Measurements from ENCODE around the gene BCAS3.

BCAS3 gene

DNA sequence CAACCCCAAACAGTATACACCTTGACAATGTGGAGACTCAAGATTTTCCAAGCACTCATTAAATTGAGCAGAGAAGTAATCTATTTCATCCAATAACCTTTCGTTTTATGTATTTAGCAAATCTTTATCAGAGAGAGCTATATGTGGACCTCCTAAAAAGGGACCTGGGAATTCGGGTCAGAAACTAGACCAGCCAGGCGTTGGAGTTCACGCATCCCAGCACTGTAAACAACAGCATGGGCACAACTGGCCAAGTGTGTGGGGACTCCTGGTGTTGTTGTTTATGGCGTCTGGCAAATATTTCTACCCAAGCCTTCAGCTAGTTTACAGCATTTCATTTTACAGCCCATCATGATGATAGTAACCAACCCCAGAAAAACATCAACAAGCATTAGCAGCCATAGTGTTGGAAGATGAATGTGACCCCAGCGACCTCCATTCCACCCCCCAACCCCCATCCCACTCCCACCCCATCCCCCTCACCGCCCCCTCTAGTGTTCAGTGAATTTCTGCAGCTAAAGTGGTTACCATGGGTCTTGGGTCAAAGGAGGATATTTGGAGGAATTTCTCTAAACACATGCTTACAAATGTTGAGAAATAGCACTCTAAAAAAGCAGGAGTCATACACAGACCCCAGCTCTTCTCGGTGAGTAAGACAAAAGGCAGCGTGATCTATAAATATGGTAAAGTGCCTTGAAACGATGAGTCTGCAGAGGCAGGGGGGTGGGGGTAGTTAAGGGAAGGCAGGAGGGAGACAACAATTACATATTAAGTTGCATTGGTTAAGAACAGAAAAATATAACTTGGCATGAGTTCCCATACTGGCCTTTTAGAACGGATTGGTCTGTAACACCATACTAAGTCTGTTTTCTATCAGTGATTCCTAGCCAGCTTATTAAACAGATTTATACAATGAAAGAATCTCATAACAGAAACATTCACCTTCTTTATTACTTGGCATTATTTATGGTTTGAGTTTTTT, 630.5 kb downstream of the BCAS3 start:
- DNase-seq = no peak

DNA sequence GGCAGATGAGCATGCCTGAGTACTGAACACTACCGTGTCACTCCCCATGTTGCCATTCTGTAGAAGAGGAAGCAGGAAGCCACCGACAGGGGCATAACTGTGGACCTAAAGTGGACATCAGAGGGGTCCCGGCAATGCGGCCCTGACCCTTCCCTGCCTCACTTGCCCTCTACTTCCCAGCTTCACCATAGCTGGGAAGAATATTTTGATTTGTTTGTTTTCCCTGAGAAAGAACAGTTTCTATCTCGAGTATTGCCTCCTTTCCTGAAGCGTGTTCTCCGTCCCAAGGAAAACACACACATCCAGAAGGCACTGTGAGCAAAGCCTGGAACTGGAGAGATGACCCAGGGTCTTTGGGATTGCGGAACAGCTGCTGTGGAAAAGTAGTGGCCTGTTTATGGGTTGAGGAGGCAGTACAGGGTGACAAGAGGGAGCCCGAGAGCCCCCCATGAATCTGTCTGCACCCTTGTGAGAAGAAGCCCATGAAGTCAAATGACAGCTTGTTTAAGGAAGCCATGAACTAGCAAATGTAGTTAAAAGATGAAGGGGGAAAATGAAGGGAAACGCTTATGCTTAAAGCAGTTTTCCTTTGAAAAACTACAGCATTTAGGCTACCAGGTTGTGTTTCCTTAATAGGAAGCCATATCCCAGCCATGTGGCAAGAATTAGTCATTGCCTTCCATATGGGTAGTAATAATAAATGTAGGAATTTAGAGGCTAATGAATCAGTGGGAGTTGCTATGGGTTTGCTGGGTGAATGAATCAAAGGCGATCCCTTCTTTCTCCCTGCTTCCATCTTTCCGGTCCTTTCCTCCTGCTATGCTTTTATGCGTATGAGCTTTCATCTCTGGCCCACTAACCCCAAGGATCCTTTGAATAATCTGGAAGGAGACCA, 632.0 kb downstream of the BCAS3 start:
- no peak for DNase-seq

DNA sequence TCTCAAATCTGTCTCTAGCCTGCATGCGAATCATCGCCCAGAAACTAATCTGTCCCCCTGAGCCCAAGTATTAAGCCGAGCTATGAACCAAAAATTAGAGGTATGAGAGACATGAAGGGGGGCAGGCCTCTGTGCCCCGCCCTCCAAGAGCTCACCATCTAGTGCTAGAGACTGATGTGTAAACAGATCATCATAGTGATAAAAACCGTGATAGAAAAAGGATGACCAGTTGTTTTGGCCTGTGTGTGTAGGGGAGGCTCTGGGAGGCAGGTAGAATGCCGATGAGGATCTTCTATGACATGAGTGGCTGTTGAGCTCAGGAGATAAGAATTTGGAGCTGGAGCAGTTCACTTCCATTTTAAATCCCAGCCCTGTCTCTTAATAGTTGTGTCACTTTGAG, 632.9 kb downstream of the BCAS3 start:
- no peak for DNase-seq

DNA sequence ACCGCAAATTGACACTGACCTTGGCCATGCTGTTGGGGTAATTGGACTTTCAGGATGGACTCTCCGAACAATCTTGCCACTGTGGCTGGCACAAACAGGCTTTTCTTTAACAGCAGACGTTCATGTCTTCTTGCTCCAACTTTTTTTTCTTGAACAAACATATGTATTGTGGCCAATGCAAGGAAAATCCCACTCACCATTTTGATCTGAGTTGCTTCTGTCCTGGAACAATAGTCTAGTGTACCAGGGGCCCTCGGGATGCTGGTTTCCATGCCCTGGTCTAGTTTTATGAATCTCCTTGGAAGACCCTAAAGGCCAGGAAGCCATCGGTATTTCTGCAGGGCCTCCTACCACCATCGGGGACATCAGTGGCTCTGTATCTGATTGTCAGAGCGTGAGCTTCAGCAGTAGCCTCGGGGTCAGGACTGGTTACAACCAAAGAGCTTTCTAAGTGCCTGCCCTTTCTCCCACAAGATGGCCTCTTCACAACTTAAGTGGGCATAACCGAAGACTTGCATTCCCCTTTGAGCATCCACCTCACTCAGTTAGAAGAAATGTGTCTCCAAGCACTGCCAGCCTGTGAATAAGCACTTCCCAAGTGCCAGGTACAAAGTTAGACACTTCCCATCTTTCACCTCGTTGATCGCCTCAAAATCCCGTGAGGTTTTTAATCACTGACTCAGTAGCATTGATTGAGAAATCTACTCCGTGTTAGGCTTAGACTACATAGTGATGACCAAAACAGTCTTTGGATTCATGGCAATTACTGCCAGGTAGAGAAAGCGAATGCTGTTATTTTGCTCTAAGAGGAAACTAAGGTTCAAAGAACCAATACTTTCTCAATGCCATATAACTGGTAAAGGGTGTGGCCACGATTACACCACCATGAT, 635.0 kb downstream of the BCAS3 start:
- no peak for DNase-seq

DNA sequence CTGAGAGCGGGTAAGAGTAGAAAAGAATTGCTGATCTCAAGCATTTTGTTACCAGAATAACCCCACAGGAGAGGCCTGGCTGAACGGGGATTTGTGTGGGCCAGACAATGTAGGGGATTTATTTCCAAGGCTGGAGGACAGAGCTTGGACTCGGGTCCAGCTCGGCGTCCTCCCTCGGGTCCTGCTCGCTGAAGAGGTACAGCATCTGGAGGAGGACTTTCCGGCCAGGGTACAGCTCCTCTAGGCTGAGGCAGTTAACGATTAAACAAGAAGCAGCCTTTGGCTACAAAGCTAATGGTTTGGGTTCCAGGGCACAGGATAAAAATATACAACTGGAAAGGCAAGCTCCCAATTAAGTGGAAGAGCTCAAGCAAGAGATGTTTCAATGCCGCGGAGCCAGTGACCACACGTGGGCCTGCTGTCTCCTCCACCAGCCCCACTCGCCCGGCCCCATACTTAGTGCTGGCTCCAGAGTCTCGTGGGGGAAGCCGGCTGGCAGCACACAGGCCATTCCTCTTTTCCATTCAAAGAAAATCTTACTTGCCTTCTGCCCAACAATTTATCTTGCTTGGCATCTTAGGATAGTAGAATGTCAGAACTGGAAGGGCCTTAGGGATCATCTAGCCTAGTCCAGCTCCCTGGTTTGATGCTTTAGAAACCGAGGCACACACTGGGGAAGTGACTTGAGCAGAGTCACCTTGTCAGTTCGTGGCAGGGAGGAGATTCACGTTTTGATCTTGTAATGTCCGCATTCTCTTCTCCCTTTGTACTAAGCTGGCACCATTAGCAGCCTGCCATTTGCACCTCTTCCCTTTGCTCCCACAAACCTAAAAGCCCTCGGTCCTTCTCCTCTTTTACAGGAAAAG, 636.0 kb downstream of the BCAS3 start:
- DNase-seq = no peak

DNA sequence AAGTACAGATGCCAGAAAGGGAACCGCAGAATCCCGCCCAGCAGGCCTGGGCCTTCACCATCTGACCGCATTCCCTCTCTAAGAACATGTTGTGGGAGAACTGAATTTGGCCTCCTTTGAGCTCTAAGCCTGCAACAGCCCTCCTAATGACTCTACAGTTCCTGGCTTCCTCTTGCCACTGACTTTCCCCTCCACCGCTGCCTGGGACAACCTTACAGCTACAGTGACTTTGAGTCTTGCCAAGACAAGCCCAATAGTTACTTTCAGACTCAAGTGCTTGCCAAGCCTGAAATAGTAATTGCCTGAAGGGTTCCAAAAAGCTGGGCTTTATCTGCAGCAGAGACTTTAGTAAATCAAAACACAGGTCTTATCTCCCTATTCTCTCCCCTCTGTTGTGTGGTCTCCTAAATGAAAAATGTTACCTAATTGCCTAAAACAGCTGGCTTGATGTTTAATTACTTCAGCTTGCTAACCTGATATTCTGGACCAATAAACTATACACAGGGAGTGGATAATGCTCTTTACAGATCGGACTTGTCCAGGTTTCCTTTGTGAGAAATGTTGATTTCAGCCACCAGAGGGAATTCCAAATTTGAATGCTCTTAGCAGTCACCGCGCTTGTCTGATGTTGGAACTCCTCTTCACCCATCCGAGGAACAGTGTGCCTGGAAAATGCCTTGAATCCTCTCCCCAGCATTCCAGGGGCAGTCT, 636.9 kb downstream of the BCAS3 start:
- no peak for DNase-seq

DNA sequence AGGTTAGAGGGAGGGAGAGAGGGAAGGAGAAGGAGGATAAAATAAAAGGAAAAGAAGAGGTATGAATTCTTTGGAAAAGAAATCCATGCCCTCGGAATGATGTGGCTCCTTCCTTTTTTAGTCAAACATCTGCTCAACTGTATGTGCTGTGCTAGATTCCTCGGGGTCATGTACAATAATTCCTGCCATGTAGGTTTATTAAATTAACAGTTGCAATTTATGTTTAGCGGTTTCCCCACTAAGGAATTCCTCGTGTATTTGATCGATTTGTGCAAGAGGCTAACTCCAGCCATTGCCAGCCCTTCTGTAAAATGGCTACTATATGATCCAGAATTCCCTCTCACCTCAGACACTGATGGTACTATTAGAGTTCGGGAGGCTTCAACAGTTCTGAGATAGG, 639.0 kb downstream of the BCAS3 start:
- no peak for DNase-seq

DNA sequence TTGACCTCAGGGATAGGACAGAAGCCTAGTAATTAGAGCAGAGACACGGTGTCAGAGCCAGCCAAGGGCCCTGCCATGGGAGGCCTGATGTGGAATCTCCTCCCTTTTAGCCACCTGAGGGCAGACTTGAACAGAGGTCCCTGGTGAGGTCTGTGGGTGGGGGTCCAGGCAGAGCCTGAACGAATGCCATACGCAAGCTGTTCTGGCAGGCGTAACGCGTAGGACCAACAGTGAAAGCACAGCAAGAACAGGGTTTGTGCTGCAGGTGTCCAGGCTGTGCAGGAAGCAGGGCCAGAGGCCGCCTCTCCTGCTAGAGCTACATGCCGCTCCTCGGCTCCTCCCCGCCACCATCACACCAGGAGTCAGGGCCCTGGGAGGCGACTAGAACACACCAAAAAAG, 640.1 kb downstream of the BCAS3 start:
- DNase-seq = no peak

DNA sequence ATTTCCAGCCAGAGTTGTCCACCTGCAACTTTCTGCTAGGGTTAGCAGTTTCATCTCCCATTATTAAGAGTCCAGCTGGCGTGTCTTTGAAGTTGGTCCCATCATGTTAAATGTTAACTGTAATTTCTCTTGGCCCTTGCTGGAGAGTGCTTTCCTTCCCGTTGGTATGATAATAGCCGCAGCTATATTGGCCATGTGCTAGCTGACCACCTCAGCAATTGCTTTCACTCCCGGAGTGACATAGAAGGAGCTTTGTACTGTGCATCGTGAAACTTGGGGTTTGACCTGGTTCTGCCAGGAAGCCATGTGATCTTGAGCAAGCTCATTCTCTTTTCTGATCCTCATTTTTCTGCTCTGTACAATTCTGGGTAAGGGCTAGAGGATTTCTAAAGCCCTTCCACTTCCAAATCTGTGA, 641.0 kb downstream of the BCAS3 start:
- no peak for DNase-seq

DNA sequence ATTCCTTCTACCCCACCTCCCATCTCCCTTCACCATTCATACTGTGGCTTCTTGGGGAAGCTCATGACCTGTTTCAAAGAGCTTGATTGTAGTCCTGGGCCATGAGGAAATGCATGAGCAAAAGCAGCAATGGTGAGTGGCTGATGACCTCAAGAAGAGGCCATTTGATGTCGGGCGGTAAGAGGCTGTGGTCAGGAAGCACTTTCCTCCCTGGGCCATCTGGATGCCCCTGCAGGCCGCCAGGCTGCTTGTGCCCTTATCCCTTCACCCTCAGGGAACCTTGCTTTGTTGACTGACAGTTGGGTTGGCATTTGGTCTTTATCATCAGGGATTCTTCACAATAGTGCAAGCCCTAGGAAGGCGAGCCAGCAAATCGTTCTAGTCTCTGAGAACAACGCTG, 643.7 kb downstream of the BCAS3 start:
- no peak for DNase-seq

DNA sequence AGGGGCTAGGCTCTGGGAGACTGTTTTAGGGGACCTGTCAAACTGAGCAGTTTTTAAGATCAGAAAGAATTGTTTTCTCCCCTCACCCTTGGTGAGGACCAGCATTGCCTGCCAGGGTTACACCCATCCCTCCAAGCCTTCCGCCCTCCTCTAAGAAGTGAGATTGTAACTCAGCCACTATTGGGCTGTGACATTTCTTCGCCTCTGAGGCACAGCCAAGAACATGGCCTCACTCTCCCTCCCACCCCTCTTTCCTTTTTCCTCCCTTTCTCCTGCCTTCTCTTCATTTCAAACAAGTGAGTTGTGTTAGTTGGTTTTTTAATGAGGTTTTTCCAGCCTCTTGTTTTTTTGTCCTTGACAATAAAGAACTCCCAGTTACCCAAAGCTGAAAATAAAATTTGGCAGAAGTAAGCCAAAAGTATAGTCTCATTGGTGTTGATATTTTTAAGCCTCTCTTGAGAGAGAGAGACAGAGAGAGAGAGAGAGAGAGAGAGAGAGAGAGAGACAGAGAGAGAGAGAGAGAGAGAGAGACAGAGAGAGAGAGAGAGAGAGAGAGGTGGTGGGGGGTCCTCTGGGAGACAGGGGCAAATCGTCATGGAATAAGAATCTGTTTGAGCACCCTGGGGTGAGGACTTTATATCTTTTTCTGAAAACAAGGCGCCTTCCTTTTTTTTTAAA, 644.8 kb downstream of the BCAS3 start:
- no peak for DNase-seq

DNA sequence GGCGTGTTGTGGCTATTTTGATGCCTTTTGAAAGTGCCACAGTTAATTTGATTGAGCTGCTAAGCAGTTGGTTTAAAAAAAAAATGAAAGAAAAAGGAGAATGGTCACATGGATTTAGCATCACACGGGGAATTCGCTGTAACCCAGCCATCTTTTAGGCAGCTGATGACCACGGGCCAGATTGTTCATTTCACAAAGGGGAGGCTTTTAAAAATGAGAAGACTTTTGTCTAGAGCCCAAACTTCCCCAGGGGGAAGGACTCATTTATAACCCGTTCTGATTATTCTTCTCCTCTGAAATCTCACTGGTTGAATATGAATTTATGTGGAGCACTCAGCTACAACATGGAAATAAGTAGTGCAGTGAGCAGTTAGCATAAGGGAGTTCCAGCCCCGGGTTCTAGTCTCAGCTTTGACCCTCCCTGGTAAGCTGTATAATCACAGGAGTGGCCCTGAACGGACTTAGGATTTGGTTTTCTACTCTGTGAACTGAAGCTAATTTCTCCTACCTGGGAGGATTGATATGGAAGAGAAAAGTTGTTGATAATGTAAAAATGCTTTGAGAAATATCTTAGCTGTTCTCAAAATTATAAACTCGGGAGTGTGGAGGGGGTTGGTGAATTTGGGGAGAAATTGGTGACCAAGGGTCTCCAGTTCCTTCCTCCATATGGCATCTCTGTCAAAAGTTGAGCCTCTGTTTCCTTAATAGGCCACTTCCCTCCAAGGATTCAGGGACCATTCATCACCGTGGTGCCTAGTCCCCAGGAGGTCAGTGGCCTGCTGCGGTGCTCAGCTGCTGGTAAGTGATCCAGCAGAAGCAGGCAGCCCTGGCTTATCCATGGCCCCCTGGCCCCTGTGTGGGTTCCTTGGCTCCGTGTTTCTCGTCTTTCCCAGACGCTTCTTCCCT, 645.6 kb downstream of the BCAS3 start:
- no peak for DNase-seq

DNA sequence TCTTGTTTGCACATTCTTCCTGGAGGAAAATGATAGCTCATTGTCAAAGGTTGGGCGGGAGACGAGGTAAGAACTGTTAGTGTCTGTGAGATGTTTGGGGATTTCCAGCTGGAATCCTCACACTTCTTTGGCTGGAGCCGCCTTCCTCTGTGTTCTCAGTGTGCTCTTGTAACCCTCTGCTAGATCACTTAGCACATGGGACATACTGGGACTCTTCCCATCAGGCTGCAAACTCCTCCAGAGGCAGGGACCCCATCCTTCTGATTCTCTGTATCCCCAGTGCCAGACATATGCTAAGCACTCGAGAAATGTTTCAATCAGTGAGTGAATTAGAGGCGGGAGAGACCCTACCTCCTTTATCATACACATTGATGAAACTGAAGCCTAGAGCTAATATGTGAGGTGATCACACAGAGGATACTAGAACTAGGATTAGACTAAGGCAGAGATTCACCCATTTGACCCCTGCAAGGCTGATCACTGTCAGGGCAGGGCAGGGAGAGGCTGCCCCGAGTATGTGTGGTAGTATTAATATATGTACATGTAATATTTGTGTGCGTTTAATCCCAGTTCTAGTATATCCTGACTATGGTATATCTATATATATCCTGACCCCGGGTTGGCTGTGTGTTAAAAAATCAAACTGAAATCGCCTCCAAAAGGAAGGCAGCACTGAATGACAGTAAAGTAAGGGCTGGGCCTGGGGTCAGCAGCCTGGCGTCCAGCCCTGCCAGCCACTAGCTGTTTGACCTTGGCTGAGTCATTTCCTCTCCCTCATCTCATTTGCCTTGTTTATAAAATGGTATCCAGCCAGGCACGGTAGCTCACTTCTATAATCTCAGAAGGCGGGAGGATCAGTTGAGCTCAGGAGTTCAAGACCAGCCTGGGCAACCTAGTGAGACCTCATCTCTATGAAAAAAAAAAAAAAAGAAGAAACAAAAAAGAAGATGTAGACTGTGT, 646.5 kb downstream of the BCAS3 start:
- DNase-seq = no peak

DNA sequence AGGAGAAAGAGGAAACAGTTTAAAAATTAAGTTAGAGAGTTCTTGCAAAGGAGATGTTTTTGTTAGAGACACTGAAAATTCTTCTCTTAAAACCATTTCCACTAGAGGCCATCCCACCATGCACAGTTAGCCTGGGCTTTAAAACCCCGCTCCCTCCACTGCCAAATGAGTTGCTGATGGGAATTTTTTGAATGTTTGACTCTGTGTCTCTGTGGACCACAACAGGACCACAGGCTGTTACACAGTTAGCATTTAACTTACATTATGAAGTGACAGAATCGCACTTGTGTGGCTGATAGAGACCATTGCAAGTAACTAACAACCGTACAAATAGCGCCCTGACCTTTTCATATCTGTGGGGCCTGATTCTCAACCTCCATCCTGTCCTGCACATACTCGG, 647.3 kb downstream of the BCAS3 start:
- DNase-seq = no peak

DNA sequence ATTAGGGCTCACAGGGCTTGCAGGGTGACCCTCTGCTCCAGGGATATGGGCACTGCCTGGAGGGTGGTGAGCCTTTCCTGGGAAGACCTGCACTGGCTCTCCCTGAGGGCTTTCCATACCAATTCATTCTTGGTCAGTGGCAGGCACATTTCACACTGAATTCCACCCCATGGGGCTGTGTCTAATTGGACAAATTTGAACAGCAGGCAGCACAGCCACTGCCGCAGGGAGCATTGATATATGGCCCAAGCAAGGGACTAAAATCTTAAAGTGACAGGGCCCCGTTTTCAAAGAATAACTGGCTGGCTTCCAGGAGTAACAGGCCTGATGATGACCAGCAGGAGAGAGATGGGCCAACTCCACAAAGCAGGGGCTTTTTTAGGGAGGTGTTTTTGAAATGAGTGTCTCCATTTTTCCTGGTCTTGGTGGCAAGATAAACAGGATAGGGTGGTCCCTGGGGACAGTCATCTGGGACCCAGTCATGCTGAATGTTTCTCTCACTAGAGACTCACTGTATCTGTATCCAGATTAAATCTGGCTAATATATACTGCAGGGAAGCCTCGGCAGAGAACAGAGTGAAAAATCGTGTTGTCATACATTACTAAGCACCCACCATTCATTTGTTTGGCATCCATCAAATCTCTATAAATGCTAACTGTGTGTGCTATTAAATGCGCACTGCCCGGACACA, 647.9 kb downstream of the BCAS3 start:
- DNase-seq = no peak

DNA sequence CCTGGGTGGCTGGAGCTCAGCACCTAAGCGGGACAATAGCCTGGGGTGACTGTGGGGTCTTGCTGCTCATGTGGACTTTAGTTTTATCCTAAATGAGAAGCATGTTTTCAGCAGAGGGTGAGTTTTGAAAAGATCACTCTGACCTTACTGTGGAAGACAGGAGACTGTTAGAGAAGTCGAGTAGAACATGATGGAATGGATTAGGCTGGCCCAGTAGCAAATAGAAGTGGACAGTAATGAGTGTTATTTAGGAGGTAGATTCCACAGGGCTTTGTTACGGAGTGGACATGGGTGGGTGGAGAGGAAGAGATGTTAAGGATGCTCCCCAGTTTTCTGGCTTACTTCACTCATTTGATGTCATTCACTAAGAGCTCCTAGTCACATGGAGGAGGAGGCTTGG, 648.7 kb downstream of the BCAS3 start:
- no peak for DNase-seq

DNA sequence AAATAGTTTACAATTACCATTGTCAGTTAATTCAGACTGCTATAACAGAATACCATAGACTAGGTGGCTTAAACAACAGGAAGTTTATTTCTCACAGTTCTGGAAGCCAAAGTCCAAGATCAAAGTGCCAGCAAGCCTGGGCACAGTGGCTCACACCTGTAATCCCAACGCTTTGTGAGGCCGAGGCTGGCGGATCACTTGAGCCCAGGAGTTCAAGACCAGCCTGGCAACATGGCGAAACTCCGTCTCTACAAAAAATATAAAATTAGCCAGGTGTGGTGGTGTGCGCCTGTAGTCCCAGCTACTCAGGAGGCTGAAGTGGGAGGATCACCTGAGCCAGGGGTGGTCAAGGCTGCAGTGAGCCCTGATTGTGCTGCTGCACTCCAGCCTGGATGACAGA, 650.7 kb downstream of the BCAS3 start:
- no peak for DNase-seq
